ENCODE measurements around the gene ATP5MG. TPM values are rescaled to one million over a fixed set of nuclear protein-coding genes. Genes with fewer than 3 reads are reported as not detected.
A peak's percentile ranks its signal among the peaks of the same experiment; 100 is the strongest.

ATP5MG gene
- total RNA-seq, 2 donors from 2014 or later, result 45.2 to 91.3 TPM

GRCh38 chr11:118435290-118435892, 34.0 kb downstream of the ATP5MG start:
- H3K4me3 ChIP-seq, result peak overlapping the region; percentile 33 to 54
- DNase-seq (peak; percentile 47 to 61 (median 52)), ATAC-seq (peak; percentile 5)
- 0 to 1% methylated on average over 15 to 34 of the region's 34 CpGs for WGBS, 2 donors
- peak overlapping the region; percentile 89 to 92 (median 91) for H3K27ac ChIP-seq
- TF ChIP-seq CTCF (IDR thresholded peaks at IDR 0.05) (no peak), POLR2A (IDR thresholded peaks at IDR 0.05) (no peak)
- H3K4me1 ChIP-seq, result peaks cover 39% of the 10 kb centered on the region
- H3K9me3 ChIP-seq, result no peaks in the 10 kb centered on the region
- H3K27me3 ChIP-seq, result no peaks in the 10 kb centered on the region
- H3K36me3 ChIP-seq (replicated peaks in 1 of 2; ENCODE audit: insufficient read depth in 1 of 2, low read depth in 2 of 2), result no peaks in the 10 kb centered on the region
- intact Hi-C loops (cut with DNase I), result no loop called here

GRCh38 chr11:118435893-118436624, 34.7 kb downstream of the ATP5MG start, which contains the start of gene KMT2A:
TSS of gene KMT2A (plus strand) at chr11:118436492. CDS start at chr11:118436513, 21 bp downstream.
- peak; percentile 88 for ATAC-seq
- peak in 4 of 7 experiments; percentile 90 to 100 (median 96) for TF ChIP-seq CTCF (IDR thresholded peaks at IDR 0.05)
- peak in 2 of 3 donors; percentile 54 to 61 for TF ChIP-seq POLR2A (IDR thresholded peaks at IDR 0.05)
- intact Hi-C loops (cut with DNase I), result no loop called here
- Histone ChIP-seq H3K27me3 (no peaks in the 10 kb centered on the region), H3K27ac (peak within 1 kb of the TSS; percentile 89 to 92 (median 91)), H3K4me3 (peak within 1 kb of the TSS; percentile 94 to 99), H3K36me3 (replicated peaks in 1 of 2; ENCODE audit: insufficient read depth in 1 of 2, low read depth in 2 of 2) (no peaks in the 10 kb centered on the region), H3K9me3 (no peaks in the 10 kb centered on the region), H3K4me1 (peaks cover 43% of the 10 kb centered on the region)
- peak; percentile 98 to 99 (median 98) for DNase-seq
- WGBS, 2 donors, result 0% methylated on average over 11 to 63 of the region's 83 CpGs

DNA sequence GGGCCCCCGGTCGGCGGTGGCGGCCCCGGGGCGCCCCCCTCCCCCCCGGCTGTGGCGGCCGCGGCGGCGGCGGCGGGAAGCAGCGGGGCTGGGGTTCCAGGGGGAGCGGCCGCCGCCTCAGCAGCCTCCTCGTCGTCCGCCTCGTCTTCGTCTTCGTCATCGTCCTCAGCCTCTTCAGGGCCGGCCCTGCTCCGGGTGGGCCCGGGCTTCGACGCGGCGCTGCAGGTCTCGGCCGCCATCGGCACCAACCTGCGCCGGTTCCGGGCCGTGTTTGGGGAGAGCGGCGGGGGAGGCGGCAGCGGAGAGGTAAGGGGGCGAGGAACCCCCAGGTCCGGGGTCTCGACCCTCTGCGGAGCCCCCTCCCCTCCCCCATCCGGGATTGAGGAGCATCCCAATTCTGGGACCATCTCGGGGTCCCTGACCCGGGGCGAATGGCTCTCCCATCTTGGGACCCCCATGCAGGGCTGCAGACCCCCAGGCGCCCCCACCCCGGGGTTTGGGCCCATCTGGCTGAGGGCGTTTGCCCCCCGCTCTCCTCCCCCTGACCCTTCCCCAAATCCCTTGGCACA, 35.3 kb downstream of the ATP5MG start:
- no peak for TF ChIP-seq CTCF (IDR thresholded peaks at IDR 0.05)
- no peak for TF ChIP-seq POLR2A (IDR thresholded peaks at IDR 0.05)
- DNase-seq, result peak in 3 of 4 donors; percentile 22 to 34 (median 31)
- Histone ChIP-seq H3K9me3 (no peaks in the 10 kb centered on the region), H3K4me3 (peak overlapping the region; percentile 94 to 99), H3K27ac (peak overlapping the region; percentile 89 to 92 (median 91)), H3K27me3 (no peaks in the 10 kb centered on the region), H3K4me1 (peaks cover 47% of the 10 kb centered on the region), H3K36me3 (replicated peaks in 1 of 2; ENCODE audit: insufficient read depth in 1 of 2, low read depth in 2 of 2) (no peaks in the 10 kb centered on the region)
- intact Hi-C loops (cut with DNase I), result no loop called here
- 0% methylated on average over 1 to 41 of the region's 55 CpGs for WGBS, 2 donors
- ATAC-seq, result peak; percentile 6

- ATAC-seq (peak; percentile 18), DNase-seq (peak; percentile 53 to 70 (median 62))
- H3K36me3 ChIP-seq (replicated peaks in 1 of 2; ENCODE audit: insufficient read depth in 1 of 2, low read depth in 2 of 2), result no peaks in the 10 kb centered on the region
- intact Hi-C loops (cut with DNase I), result no loop called here
- TF ChIP-seq CTCF (IDR thresholded peaks at IDR 0.05) (no peak), POLR2A (IDR thresholded peaks at IDR 0.05) (peak in 2 of 3 donors; percentile 43 to 45)
- peaks cover 54% of the 10 kb centered on the region for H3K4me1 ChIP-seq
- H3K9me3 ChIP-seq, result no peaks in the 10 kb centered on the region
- no peaks in the 10 kb centered on the region for H3K27me3 ChIP-seq
- H3K4me3 ChIP-seq, result peak overlapping the region; percentile 94 to 99
- WGBS, 2 donors, result 0% methylated on average over 28 of the region's 28 CpGs
- peak overlapping the region; percentile 89 to 92 (median 91) for H3K27ac ChIP-seq
These were observed 36.1 kb downstream of the ATP5MG start for GRCh38 chr11:118437208-118438125.
